ENCODE results near the gene RIBC1. TPM values are rescaled to one million over a fixed set of nuclear protein-coding genes. Genes with fewer than 3 reads are reported as not detected.

RIBC1 gene
- total and polyA plus RNA-seq, 10 of the 15 experiments (the other 5 are each of a cell fraction or from before 2014, with no cell fraction given): 0.22 to 1.0 (median 0.54) TPM

DNA sequence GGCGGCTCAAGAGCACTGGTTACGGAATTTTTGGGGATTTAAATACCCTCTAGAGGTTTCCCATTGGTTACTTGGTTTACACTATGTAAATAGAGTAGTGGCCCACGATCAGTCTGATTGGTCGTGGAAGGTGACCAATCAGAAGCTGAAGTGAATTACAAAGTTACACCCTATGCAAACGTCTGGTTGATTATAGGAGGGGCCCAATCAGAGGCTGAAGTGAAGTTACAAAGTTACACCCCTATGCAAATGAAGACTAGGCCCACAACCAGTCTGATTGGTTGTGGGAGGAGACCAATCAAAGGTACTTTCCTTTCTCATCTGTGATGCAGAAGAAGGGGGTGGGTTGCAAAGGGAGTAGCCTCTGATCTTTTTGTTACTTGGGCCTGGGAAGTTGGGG lies 56.6 kb downstream of the RIBC1 start:
- intact Hi-C loops (cut with micrococcal nuclease; ENCODE audit: unreplicated experiment): no loop called here
- no peak overlapping the region for H3K27ac ChIP-seq (ENCODE audit: control insufficient read depth, insufficient read depth)
- ChIA-PET CTCF (interaction anchor here (0.9 to 5.9 kb wide), 2 partner anchors 22 to 165 kb away, joined by 4 to 58 read pairs; no protein-coding TSS in a partner anchor), POLR2A (no interaction called here), RAD21 (ENCODE audit: unreplicated experiment) (no interaction called here), SMC1A (ENCODE audit: uncharacterized antibody, unreplicated experiment) (no interaction called here)
- no peaks in the 10 kb centered on the region for H3K36me3 ChIP-seq (ENCODE audit: control insufficient read depth in 2 of 2, insufficient read depth in 2 of 2, low read length in 1 of 2)
- in situ Hi-C loops (cut with MboI): no loop called here
- no peaks in the 10 kb centered on the region for H3K79me2 ChIP-seq (ENCODE audit: control insufficient read depth, insufficient read depth, low read length)
- no peak overlapping the region for H3K4me2 ChIP-seq (ENCODE audit: control insufficient read depth, insufficient read depth)
- no peak overlapping the region for H3K9ac ChIP-seq (ENCODE audit: control insufficient read depth, insufficient read depth, low read length)
- no peaks in the 10 kb centered on the region for H3K27me3 ChIP-seq (replicated peaks in 1 of 2; ENCODE audit: control insufficient read depth in 2 of 2, insufficient read depth in 2 of 2, low read length in 1 of 2)
- FAIRE-seq: no peak
- no peak overlapping the region for H2AFZ ChIP-seq (ENCODE audit: control insufficient read depth, low read depth, low read length)
- WGBS (ENCODE audit: insufficient coverage, insufficient replicate concordance, low lambda C conversion rate, missing lambda C conversion rate): 55% methylated on average over 5 of the region's 5 CpGs
- BruUV-seq (replicated peaks): no TSS peak
- H3K9me3 ChIP-seq (replicated peaks; ENCODE audit: control insufficient read depth, insufficient read depth, low read length): no peaks in the 10 kb centered on the region
- no peaks in the 10 kb centered on the region for H4K20me1 ChIP-seq (ENCODE audit: control insufficient read depth, insufficient read depth)
- H3K4me1 ChIP-seq (ENCODE audit: control insufficient read depth, insufficient read depth, low read length): no peaks in the 10 kb centered on the region
- DNase-seq (ENCODE audit: low read depth, low spot score): no peak
- no peak overlapping the region for H3K4me3 ChIP-seq
- peak; percentile 53 for ATAC-seq
- TF ChIP-seq CUX1 (IDR thresholded peaks at IDR 0.05; ENCODE audit: insufficient replicate concordance, low read depth, low read length) (no peak), MTA2 (IDR thresholded peaks at IDR 0.05; ENCODE audit: low read depth) (no peak), POLR2AphosphoS2 (IDR thresholded peaks at IDR 0.05; ENCODE audit: low read depth, low read length) (no peak), PAX8 (IDR thresholded peaks at IDR 0.05) (no peak), RB1 (IDR thresholded peaks at IDR 0.05; ENCODE audit: borderline replicate concordance) (no peak), JUND (IDR thresholded peaks at IDR 0.05; ENCODE audit: low read depth, low read length) (no peak), PAX5 (IDR thresholded peaks at IDR 0.05; ENCODE audit: borderline replicate concordance, low read depth, low read length) (no peak), NFYB (IDR thresholded peaks at IDR 0.05; ENCODE audit: insufficient read depth, low read depth, low read length) (no peak), ATF2 (IDR thresholded peaks at IDR 0.05; ENCODE audit: low read length) (no peak), NFXL1 (IDR thresholded peaks at IDR 0.05; ENCODE audit: borderline replicate concordance) (no peak), IKZF1 (conservative IDR thresholded peaks at IDR 0.05) (no peak), KLF5 (IDR thresholded peaks at IDR 0.05; ENCODE audit: partially characterized antibody) (no peak), EZH2 (IDR thresholded peaks at IDR 0.05; ENCODE audit: borderline replicate concordance, control insufficient read depth, low read depth, low read length) (no peak)
- TF ChIP-seq, protein P1, sequence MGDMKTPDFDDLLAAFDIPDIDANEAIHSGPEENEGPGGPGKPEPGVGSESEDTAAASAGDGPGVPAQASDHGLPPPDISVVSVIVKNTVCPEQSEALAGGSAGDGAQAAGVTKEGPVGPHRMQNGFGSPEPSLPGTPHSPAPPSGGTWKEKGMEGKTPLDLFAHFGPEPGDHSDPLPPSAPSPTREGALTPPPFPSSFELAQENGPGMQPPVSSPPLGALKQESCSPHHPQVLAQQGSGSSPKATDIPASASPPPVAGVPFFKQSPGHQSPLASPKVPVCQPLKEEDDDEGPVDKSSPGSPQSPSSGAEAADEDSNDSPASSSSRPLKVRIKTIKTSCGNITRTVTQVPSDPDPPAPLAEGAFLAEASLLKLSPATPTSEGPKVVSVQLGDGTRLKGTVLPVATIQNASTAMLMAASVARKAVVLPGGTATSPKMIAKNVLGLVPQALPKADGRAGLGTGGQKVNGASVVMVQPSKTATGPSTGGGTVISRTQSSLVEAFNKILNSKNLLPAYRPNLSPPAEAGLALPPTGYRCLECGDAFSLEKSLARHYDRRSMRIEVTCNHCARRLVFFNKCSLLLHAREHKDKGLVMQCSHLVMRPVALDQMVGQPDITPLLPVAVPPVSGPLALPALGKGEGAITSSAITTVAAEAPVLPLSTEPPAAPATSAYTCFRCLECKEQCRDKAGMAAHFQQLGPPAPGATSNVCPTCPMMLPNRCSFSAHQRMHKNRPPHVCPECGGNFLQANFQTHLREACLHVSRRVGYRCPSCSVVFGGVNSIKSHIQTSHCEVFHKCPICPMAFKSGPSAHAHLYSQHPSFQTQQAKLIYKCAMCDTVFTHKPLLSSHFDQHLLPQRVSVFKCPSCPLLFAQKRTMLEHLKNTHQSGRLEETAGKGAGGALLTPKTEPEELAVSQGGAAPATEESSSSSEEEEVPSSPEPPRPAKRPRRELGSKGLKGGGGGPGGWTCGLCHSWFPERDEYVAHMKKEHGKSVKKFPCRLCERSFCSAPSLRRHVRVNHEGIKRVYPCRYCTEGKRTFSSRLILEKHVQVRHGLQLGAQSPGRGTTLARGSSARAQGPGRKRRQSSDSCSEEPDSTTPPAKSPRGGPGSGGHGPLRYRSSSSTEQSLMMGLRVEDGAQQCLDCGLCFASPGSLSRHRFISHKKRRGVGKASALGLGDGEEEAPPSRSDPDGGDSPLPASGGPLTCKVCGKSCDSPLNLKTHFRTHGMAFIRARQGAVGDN (IDR thresholded peaks at IDR 0.05): no peak
